NCI-H510A (cell line): ENCODE results near the gene TMEM59L.
A peak's percentile ranks its signal among the peaks of the same experiment; 100 is the strongest.
"Not testable (repeated sequence)": the region's sequence is repeated elsewhere in the genome, so short reads cannot be mapped to it uniquely, and the experiment has no call there.

Experiments used
- DNase-seq: peaks from one replicate; lab custom pipeline; 2025; lab: John Stamatoyannopoulos, UW

The TMEM59L gene

DNA sequence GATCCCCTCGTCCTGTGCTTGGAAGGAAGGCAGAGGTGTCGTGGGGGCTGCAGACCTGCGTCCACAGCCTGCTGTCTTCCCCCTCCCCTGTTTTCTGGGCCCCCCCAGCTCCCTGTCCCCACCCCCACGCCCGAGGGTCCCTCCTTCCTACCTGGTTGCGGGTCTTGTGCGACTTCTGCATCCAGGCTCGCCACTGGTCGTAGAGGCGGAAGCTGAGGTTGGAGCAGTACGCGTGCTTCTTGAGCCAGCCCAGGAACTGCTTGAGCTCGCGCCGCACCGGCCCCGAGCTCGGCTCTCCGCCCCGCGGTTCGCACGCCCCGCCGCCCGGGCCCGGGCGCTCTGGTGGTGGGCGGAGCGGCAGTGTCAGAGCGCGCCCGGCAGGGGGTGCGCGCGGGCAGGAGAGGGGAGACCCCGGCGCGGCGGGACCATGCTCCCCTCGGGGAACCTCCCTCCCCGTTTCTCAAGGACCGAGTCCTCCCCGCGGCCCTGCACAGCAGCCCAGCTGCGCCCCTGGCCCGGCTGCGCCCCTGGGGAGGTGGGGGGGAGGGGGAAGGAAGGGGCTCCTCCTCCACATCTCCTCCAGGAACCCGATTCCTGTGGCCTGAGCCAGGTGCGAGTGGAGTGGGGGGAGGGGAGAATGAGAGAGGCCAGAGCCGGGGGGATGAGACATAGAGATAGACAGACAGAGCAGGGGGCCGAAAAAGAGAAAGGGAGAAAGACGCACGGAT is 18.4 kb upstream of the TMEM59L start:
- DNase-seq = peak; percentile 62

DNA sequence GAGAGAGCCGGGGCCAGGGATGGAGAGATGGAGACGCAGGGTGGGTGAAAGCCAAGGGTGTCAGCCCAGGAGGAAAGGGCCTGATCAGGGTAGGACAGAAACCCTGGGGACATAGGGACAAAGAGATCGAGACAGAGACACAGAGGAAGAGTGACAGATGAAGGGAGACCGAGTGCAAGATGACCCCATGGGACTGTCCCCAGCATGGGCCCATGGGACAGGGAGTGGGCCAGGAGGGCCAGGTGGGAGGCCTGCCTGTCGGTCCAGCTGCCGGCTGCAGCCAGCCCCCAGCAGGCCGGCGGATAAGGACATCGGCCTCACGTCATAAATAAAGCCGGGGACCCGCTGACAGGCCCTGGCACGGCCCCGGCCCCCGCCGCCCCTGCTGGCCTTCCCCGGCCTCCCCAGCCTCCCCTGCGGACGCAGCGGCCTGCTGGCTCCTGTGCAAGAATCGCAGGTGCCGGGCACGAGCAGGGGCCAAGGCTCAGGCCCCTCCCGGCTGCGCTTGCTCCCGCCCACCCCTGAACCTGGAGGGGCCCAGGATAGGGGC is 17.8 kb upstream of the TMEM59L start:
- no peak for DNase-seq

DNA sequence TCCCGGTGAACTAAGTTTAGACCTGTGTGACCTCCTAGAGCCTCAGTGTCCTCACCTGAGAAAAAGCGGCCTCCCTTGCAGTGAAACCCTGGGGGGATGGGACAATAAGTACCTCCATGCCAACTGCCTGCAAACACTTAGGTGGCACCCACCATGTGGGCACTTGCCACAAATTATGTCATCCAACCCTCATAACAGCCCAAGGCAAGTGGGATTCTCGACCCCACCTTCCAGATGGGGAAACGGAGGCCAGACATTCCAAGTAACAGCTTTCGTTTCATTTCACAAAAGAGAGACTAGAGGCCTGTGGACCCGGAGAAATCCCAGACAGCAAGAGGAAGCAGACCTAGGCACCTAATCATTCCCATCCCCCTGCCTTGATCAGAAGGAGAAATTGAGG is 17.2 kb upstream of the TMEM59L start:
- DNase-seq = no peak

DNA sequence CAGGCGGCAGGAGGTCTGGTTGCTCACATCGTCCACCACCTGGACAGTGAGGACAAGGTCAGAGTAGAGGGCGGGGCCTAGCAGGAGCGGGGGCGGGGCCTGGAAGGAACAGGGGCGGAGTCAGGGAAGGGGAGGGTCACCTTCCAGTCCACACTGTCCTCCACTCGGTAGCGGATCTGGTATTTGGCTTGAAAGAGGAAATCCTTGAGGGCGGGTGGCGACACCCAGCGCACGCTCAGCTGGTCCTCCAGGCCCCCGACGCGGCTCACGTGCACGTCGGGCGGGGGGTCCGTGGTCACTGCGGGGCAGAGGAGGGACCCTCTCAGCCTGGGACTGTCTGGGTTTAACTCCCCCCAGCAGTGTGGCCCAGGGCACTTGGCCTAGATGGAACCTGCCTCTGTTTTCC is 15.9 kb upstream of the TMEM59L start:
- no peak for DNase-seq

DNA sequence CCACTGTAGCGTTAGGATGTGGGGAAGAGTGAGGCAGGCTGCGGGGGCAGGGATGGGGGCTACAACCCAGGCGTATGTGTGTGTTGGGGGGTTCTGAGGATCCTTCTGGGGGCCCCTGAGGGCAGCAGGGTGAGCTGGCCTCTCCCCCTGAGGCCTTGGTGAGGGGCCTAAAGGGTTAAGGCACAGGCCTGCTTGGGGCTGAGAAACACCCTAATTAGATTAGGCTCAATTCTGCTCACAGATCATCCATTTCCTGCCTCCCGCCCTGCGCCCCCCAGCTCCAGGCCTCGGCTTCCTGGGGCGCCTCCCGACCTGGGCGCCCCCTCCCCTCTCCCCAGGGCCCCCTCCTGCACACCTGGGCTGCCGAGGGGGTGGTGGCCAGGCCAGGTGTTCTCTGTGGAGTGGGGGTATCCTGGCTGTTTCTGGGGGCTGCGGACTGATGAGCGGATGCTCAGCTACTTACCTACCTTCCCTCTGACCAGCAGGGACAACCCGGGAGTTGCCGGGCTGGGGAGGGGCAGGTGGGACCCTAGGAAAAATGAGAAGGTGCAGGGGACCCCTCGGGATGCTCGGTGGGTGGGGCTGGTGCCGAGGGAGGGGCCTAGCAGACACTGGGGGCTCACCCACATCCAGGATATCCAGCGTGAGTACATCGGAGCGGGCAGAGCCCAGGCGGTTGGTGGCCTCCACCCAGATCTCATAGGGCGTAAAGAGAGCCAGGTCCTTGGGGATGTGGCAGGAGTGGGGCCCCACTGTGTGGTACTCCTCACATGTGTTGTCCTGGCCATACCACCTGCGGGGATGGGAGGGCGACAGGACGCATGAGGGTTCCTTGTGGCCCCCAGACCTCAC is 14.6 kb upstream of the TMEM59L start:
- no peak for DNase-seq

DNA sequence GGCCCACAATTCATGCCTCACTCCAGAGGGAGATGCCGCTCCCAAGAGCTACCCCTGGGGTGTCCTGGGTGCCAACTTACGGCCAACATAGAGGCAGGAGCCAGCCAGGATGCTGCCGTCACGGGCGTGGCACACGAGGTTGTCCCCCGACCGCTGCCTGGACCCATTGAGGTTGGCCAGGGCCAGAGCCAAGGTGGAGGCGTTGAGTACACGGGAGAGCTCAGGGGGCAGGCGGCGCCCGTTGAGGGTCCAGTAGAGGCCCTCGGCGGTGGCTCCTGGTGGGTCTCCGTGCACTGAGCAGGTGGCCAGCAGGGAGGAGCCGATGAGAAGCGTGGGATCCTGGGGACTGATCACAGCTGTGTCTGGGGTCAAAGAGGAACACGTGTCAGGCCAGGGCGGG is 13.2 kb upstream of the TMEM59L start:
- DNase-seq = no peak

DNA sequence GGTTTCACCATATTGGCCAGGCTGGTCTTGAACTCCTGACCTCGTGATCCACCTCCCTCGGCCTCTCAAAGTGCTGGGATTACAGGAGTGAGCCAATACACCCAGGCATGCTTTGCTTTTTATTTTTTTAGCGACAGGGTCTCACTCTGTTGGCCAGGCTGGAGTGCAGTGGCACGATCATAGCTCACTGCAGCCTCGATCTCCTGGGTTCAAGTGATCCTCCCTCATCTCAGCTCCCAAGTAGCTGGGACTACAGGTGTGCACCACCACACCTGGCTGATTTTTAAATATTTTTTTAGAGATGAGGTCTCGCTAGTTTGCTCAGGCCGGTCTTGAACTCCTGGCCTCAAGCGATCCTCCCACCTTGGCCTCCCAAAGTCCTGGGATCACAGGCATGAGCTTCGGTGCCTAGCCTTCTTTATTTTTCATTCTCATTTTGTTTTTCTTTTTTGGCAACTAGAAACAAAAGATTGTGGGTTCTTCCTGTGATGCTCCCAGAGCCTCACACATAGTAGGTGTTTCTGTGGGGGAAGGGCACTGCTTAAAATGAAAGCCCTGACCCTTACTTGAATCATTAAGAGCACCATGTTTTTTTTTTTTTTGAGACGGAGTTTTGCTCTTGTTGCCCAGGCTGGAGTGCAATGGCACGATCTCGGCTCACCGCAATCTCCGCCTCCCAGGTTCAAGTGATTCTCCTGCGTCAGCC is 11.8 kb upstream of the TMEM59L start:
- DNase-seq = not testable (repeated sequence)

DNA sequence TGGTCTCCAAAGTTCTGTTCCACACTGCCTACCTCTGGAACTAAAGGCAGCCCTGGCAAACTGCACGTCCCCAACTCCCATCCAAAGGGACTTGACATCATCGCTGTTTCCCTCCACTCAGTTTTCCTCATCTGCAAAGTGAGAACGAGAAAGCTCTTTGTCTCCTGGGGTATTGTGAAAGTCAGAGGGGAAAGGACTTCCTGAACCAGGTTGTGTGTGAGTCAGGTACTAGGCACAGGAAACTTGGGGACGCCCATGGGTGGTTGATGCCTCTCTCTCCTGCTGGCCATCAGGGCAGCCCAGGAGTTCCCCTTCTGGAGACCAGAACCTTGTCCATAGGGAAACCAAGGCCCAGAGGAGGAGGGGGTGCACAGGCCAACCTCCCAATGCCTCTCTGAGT is 10.8 kb upstream of the TMEM59L start:
- DNase-seq = no peak

DNA sequence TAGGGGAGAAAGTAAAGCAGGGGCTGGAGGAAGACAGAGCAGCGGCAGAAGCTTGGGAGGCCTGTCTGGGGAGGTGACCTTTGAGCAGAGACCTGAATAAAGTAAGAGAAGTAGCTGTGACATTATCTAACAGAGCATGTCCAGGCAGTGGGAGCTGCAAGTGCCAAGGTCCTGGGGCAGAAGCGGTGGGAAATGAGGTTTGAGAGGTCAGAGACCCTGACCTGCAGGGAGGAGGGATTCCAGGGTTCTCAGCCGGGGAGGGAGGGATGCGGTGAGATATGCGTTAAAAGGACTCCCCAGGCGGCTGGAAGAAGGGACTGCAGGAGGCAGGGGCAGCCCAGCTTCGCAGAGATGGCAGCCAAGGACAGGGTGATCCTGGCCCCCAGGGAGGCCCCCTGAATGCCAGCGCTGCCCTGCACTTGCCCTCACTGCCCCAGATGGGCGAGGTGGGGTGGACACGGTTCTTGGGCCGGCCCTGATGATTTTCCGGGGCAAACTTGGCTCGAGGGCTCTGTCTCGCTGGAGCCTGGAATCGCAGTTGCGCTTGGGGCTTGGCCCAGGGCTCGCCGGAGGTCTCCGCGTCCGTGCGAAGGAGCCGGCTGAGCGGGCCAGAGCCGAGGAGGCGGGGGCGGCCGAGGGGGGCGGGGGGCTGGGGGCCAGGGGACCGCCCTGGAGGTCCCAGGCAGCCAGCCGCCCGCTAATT is 9.3 kb upstream of the TMEM59L start:
- no peak for DNase-seq

DNA sequence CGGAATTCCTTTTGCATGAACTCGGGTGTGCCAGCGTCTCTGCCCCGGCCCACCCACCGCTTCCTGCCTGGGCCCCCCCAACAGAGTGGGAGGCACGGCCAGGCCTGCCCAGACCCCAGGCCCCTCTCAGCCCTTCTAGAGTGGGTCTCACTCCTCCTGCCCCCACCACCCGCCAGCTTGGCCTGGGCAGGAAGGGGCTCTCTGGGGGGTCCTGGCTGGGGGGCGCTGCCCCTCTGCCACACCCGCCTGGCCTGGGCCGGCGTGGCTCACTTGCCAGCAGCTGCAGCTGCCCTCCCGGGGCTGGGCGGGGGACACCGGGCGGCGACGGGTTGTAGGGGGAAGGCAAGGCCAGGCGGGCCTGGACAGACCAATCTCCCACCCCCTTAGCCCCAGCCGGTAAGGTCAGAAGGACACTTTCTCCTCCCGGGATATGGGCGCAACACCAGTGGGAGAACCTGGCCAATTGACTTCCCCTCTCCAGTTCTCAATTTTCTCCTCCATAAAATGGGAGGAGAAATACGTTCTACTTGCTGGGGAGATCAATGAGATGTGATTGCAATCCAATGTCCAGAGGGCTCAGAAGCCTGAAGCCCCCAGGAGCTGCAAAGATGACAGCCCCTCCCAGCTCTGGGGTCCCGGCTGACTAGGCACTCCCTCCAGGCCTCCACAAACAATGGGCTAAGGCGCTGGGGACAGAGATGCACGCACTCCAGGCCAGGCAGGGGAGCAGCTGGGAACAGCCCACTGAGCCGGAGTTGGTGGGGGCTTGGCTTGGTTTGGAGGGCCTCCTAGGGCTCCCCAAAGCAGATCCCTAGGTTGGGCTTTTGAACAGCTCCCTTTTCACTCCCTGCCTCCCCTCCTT is 8.5 kb upstream of the TMEM59L start:
- DNase-seq = no peak

DNA sequence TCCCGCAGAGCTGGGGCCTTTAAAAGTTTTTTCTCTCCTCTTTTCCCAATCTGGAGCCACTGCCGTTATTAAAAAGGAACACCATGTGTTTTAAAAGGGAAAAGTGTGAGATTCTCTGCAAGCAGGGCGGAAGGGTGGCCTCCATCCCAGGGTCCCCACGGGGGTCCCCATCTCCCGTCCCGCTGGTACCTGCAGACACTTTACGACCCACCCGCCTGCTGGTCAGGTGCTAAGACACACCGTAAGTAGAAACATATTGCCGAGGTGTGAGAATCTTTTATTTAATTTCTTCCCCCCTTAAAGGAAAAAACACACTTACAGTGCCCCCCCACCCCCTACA is 7.9 kb upstream of the TMEM59L start:
- no peak for DNase-seq

DNA sequence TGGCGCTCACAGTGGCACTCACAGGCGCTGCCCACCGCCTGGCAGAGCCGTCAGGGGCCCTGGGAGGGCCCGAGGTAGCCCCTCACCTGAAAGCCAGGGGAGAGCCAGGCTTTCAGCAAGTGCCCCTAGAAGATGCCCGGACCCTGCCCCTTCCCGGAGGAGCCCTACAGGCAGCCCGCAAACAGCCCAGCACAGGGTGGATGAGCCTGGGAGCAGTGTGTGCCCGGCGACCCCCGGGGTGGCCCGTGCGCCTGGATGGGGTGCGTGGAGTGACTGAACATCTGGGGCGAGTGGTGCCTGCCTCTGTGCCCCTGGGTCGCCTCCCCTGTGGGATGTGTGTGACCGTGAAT is 7.5 kb upstream of the TMEM59L start:
- DNase-seq = no peak

DNA sequence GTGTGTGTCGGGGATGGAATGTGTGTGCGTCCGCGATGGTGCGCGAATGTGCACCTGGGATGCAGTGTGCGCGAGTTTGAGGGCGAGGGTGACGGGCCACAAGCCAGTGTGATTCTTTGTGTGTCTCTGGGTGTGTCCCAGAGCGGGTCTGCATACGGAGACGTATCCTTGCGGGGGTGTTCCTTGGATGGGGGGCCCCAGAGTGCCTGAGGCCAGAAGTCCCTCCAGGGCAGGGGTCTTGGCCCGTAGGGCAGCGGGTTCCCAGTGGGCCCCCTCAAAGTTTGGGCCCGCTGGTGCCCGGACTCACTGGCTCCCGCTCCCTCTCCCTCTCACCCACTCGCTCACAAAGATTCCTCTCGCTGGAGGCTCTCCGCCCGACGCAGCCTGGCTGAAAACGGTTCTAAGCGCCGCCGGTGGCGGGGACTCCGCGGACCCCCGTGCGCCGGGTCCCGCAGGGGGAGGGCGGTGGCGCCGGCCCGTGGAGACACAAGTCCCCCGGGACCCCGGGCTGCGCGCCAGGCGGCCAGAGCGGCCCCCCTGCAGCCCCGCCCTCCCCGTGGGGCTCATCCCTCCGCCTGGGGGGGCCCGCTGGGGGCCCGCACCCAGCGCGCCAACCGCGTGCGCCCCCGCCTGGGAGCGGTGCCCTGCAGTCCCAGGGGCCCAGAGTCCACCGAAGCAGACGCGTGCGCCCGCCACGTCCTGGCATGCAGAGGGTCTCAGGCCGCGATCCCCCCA is 7.0 kb upstream of the TMEM59L start:
- DNase-seq = no peak

DNA sequence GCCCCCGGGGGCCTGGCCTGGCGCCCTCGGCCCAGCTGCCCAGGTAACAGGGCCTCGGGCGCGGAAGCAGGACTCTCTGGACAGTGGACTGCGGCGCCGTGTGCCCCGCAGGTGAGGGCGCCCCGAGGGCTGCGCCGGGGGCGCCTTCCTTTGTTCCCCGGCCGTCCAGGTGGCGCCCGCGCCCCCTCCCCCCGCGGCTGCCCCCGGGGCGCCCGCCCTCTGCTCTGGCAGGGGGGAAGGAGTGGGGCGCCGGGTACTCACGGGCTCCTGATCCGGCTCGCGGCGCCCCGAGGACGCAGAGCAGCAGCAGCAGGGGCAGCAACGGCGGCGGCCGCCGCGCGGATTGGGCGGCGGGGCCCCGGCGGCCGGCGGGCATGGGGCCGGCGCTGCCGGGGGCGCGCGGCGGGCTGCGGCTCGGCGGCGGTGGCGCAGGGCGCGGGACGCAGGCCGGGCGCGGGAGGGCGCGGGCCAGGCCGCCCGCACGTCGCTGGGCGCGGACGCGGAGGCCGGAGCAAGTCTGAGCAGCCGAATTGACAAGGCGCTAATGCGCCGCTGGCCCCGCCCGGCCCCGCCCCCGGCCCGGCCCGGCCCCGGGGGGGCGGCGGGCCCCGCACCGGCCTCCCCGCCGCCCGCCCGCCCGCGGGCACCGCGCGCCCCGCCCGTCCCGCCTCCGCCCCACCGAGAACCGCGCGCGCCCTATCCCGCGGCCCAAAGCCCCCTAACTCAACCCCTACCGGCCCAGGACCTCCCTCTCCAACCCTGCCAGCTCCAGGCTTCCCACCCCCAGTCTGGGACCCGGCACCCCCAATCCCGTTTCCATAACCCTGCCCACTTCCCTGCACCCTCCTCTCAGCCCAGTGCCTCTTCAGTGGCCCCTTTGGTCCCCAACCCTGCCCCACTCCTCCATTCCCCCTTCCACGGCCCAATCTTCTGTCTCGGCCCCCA is 6.1 kb upstream of the TMEM59L start, which contains the start of gene CRLF1:
Gene CRLF1 (minus strand): TSS at position 519 of the 945 bp plus-strand sequence. CDS start 143 bp downstream, at position 376.
- no peak for DNase-seq

DNA sequence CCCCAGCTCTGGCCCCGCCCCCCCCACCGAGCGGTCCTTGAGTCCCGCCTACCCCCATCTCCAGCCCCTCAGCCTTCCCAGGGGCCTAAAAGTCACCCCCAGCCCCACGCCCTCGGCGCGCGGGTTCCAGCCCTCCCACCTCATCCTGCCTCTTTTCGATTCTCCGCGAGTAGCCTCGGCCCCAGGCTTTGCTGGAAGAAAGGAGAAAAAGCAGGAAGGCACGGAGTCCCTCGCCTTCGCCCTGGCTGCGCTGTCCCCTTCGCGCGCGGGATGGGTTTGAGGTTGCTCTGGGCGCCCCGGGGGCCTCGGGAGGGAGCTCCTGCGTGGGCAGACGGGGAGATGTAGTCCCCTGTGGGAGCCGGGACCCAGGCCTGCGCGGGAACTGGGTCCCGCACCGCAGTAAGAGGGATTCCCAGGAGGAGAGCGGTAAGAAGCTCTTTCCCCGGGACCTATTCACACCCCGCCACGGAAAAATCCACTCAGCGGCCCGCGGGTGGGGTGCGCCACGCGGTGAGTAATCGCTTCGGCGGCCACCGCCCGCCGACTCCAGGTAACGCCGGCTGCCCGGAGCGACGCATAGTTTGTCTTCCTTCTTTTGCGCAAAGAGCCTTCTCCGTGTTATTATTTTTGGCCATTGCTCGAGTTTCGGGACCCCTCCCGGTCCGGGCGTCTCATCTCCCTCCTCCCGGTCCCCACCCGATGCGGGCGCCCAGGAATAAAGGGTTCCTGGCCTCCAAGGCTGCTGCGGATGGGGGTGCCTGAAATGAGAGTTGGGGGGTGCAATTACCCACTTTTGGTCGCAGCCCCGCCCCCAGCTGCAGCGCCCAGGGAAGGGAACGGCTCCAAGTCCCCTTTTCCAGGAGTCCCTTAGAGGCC is 5.2 kb upstream of the TMEM59L start:
- no peak for DNase-seq

DNA sequence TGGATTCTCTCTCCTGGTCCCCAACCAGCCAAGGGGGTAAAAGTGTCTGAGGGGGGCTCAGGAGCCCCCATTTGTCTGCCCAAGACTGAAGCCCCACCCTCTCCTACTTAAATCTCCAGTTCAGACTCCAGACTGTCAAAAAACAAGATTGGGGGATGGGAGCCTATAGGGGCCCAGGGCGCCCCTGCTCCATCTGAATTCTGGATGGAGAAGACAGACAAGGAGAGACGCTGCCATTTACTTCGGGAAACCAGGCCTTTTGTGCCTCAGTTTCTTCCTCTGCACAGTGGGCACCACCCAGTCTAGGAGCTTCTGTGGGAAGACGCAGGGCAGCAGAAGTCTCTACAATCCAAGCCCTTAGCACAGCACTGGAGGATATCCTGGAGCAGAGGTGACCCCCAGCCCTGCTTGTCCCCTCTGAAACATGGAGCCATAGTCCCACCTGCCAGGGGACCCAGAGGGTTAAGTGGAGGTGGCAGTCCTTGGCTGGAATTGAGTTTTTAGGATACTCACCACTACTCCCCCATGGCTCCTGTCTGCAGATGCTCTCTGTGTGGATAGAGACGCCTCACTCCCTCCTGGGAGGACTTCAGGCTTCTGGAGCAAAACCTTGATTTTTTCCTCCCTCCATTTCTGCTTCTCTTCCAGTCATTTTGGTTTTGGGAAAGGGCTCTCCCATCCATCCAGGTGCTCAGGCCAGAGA is 4.4 kb upstream of the TMEM59L start:
- DNase-seq = no peak
